ENCODE results near the gene TTYH3.

TTYH3 gene

GRCh38 chr7:2710901-2711551, 79.2 kb downstream of the TTYH3 start:
- DNase-seq: no peak

GRCh38 chr7:2711895-2712675, 80.3 kb downstream of the TTYH3 start:
- no peak for DNase-seq

GRCh38 chr7:2713370-2713769, 81.6 kb downstream of the TTYH3 start:
- DNase-seq: peak; percentile 27 to 43

- DNase-seq: no peak
Measured at GRCh38 chr7:2713978-2714377, 82.2 kb downstream of the TTYH3 start.

Data from Kasumi-1 (cell line).